ENCODE measurements around the gene ANGPTL4.
"Not testable (repeated sequence)": the region's sequence is repeated elsewhere in the genome, so short reads cannot be mapped to it uniquely, and the experiment has no call there.

ANGPTL4 gene

GRCh38 chr19:8363803-8364771, at the start of gene ANGPTL4:
ANGPTL4 (plus strand) TSS chr19:8364155; CDS start chr19:8364322, 167 bp downstream.
- DNase-seq (ENCODE audit: low read depth) = no peak

- not testable (repeated sequence) for DNase-seq (ENCODE audit: low read depth)
Measured at GRCh38 chr19:8314981-8315640, 48.8 kb upstream of the ANGPTL4 start.

GRCh38 chr19:8316351-8317125, 47.4 kb upstream of the ANGPTL4 start:
- no peak for DNase-seq (ENCODE audit: low read depth)

GRCh38 chr19:8318835-8319234, 45.1 kb upstream of the ANGPTL4 start:
- not testable (repeated sequence) for DNase-seq (ENCODE audit: low read depth)

- no peak for DNase-seq (ENCODE audit: low read depth)
Measured at GRCh38 chr19:8319807-8320520, 44.0 kb upstream of the ANGPTL4 start.

GRCh38 chr19:8320564-8321066, 43.3 kb upstream of the ANGPTL4 start:
- DNase-seq (ENCODE audit: low read depth) = no peak

- peak; percentile 96 for DNase-seq (ENCODE audit: low read depth)
Measured at GRCh38 chr19:8321067-8321985, 42.6 kb upstream of the ANGPTL4 start, which contains the start of the genes NDUFA7 and RPS28. NDUFA7 (minus strand) TSS chr19:8321375; CDS start chr19:8321358, 17 bp downstream. RPS28 (plus strand) TSS chr19:8321496; CDS start chr19:8321531, 35 bp downstream.

- no peak for DNase-seq (ENCODE audit: low read depth)
Measured at GRCh38 chr19:8321986-8322637, 41.8 kb upstream of the ANGPTL4 start.

- no peak for DNase-seq (ENCODE audit: low read depth)
Measured at GRCh38 chr19:8322638-8322997, 41.3 kb upstream of the ANGPTL4 start.

- no peak for DNase-seq (ENCODE audit: low read depth)
Measured at GRCh38 chr19:8323781-8324185, 40.2 kb upstream of the ANGPTL4 start.

- no peak for DNase-seq (ENCODE audit: low read depth)
Measured at GRCh38 chr19:8324186-8325050, 39.5 kb upstream of the ANGPTL4 start.

GRCh38 chr19:8325454-8325853, 38.5 kb upstream of the ANGPTL4 start:
- DNase-seq (ENCODE audit: low read depth) = no peak

- no peak for DNase-seq (ENCODE audit: low read depth)
Measured at GRCh38 chr19:8329996-8330395, 34.0 kb upstream of the ANGPTL4 start.

- DNase-seq (ENCODE audit: low read depth) = no peak
Measured at GRCh38 chr19:8331263-8331845, 32.6 kb upstream of the ANGPTL4 start.

GRCh38 chr19:8332976-8333766, 30.8 kb upstream of the ANGPTL4 start:
- DNase-seq (ENCODE audit: low read depth) = no peak

GRCh38 chr19:8333767-8334457, 30.0 kb upstream of the ANGPTL4 start:
- DNase-seq (ENCODE audit: low read depth) = no peak
